Glutamatergic neuron (in vitro differentiated cells): ENCODE data around the gene HDAC4. TPM values are rescaled to one million over a fixed set of nuclear protein-coding genes. Genes with fewer than 3 reads are reported as not detected.
A peak's percentile ranks its signal among the peaks of the same experiment; 100 is the strongest.

Experiments used
- DNase-seq: peaks from one replicate; pipeline ENCODE4 v3.0.0; 2022
- H3K27ac Mint-ChIP-seq: one replicate; pipeline ENCODE4 v1.8.0; 2020; ENCODE audit warnings: mild to moderate bottlenecking, mixed read lengths, inconsistent platforms; ENCODE audit not compliant: unreplicated experiment
- H3K27me3 Mint-ChIP-seq: one replicate; pipeline ENCODE4 v1.8.0; 2020; ENCODE audit warnings: mild to moderate bottlenecking, moderate library complexity, mixed read lengths, inconsistent platforms; ENCODE audit not compliant: unreplicated experiment
- H3K36me3 Mint-ChIP-seq: one replicate; pipeline ENCODE4 v1.8.0; 2020; ENCODE audit warnings: mild to moderate bottlenecking, mixed read lengths, inconsistent platforms; ENCODE audit not compliant: unreplicated experiment
- H3K4me1 Mint-ChIP-seq: one replicate; pipeline ENCODE4 v1.8.0; 2020; ENCODE audit warnings: mild to moderate bottlenecking, low read depth, mixed read lengths, inconsistent platforms; ENCODE audit not compliant: unreplicated experiment
- H3K4me3 Mint-ChIP-seq: one replicate; pipeline ENCODE4 v1.8.0; 2020; ENCODE audit warnings: mild to moderate bottlenecking, mixed read lengths, inconsistent platforms; ENCODE audit not compliant: unreplicated experiment
- H3K9me3 Mint-ChIP-seq: one replicate; pipeline ENCODE4 v1.8.0; 2020; ENCODE audit warnings: mild to moderate bottlenecking, moderate library complexity, mixed read lengths, inconsistent platforms; ENCODE audit not compliant: unreplicated experiment
- total RNA-seq: library from RNA; stranded (reverse); fragmentation: NEBNext Ultra II Directional; extraction: Animal tissue kit (Norgen Biotek cat#: 25700); gene quantifications from one replicate; pipeline ENCODE4 v1.2.1, GENCODE V29; 2021; ENCODE audit not compliant: unreplicated experiment
- TF ChIP-seq, protein P1 (sequence below): fragments of 200-600 bp; sonication (generic); IDR thresholded peaks from one replicate; pipeline ENCODE4 v1.5.0; 2021; ENCODE audit not compliant: partially characterized antibody, unreplicated experiment

HDAC4 gene
- total RNA-seq, 1 donor from 2014 or later = 90.6 TPM

DNA sequence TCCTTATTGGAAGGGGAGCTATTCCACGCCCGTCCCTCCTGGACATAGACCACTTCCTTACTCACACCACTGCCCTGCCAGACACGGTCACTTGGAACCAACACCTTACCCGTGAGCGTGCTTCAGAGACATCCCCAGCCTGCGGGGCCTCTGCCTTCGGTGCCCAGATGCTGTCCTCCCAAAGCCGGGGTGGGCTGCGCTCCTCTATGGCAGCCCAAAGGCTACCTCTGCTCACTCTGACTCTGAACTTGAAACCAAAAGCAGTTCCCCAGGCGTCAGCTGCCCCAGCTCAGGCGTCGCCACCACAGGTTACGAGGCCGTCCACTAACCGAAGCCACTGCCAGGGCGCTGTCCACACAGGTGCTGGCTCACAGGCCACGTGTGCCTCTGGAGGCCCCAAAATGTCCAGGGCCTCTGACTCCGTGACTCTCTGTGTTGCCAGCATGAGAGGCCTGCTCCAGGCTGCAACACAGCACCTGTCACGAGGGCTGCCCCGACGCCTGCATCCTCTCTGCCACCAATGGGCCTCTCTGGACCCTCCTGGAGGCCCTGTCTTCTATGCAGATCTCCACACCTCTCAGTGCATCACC is 23.8 kb downstream of the HDAC4 start:
- Mint-ChIP-seq H3K36me3 (no peaks in the 10 kb centered on the region), H3K9me3 (no peaks in the 10 kb centered on the region), H3K27ac (peak overlapping the region; percentile 64), H3K4me3 (no peak overlapping the region), H3K27me3 (peaks cover 3% of the 10 kb centered on the region), H3K4me1 (peaks cover 30% of the 10 kb centered on the region)
- TF ChIP-seq, protein P1, sequence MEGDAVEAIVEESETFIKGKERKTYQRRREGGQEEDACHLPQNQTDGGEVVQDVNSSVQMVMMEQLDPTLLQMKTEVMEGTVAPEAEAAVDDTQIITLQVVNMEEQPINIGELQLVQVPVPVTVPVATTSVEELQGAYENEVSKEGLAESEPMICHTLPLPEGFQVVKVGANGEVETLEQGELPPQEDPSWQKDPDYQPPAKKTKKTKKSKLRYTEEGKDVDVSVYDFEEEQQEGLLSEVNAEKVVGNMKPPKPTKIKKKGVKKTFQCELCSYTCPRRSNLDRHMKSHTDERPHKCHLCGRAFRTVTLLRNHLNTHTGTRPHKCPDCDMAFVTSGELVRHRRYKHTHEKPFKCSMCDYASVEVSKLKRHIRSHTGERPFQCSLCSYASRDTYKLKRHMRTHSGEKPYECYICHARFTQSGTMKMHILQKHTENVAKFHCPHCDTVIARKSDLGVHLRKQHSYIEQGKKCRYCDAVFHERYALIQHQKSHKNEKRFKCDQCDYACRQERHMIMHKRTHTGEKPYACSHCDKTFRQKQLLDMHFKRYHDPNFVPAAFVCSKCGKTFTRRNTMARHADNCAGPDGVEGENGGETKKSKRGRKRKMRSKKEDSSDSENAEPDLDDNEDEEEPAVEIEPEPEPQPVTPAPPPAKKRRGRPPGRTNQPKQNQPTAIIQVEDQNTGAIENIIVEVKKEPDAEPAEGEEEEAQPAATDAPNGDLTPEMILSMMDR = no peak
- DNase-seq = peak; percentile 15

DNA sequence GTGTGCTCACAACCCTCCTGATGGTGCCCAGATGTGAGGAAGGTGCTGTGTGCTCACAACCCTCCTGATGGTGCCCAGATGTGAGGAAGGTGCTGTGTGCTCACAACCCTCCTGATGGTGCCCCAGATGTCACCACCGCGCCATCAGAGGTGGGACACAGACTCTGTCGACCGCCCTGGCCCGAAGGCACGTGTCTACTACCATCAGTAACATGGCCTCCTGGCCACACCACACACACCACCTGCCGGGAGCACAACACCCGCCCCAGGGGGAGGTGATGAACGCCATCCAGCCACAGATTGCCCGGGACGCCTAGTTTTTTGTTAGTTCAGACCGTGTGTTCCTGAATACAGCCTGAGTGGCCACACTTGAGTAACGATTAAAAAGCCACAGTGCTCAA is 24.5 kb downstream of the HDAC4 start:
- TF ChIP-seq, protein P1 = no peak
- H3K36me3 Mint-ChIP-seq = no peaks in the 10 kb centered on the region
- H3K4me1 Mint-ChIP-seq = peaks cover 23% of the 10 kb centered on the region
- no peak overlapping the region for H3K4me3 Mint-ChIP-seq
- H3K27ac Mint-ChIP-seq = no peak overlapping the region
- no peaks in the 10 kb centered on the region for H3K9me3 Mint-ChIP-seq
- peaks cover 3% of the 10 kb centered on the region for H3K27me3 Mint-ChIP-seq
- peak; percentile 10 for DNase-seq

DNA sequence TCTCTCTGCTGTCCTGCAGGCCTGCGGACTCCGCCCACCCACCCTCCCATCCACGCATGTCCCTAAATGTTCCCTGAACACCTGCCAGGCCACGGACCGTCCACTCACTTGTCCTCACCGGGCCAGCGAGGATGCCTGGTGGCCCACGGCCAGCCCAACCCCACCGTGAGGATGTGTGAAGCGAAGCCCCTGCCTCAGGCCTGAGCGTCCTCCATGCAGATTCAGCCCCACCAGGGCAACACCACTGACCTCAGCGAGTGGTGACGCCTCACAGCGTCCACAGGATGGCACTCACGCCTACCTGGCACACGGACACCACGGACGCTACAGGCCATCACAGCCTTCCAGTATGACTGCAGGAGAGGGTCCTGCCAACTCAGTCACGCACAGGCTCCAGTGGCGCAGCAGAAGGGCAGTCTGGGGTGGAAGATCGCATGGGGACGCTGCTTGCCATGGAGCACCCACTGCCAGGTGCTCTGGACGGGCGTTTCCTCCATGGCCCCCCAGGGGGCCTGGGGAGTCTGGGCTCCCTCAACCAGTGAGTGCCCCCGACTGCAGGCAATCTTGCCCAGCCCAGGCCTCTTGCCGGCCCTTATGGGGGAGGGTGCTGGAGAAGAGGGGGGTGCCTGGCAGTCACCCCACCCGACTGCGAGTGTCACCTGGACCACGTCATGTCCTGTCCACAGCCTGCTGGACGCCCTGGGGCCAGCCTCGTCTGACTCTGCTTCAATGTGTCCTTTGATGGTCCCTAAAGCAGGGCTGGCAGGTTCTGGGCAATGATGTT is 25.4 kb downstream of the HDAC4 start:
- H3K27me3 Mint-ChIP-seq = peaks cover 3% of the 10 kb centered on the region
- TF ChIP-seq, protein P1 = no peak
- H3K4me3 Mint-ChIP-seq = no peak overlapping the region
- H3K27ac Mint-ChIP-seq = no peak overlapping the region
- DNase-seq = peak; percentile 27
- H3K4me1 Mint-ChIP-seq = peaks cover 15% of the 10 kb centered on the region
- H3K9me3 Mint-ChIP-seq = no peaks in the 10 kb centered on the region
- no peaks in the 10 kb centered on the region for H3K36me3 Mint-ChIP-seq

DNA sequence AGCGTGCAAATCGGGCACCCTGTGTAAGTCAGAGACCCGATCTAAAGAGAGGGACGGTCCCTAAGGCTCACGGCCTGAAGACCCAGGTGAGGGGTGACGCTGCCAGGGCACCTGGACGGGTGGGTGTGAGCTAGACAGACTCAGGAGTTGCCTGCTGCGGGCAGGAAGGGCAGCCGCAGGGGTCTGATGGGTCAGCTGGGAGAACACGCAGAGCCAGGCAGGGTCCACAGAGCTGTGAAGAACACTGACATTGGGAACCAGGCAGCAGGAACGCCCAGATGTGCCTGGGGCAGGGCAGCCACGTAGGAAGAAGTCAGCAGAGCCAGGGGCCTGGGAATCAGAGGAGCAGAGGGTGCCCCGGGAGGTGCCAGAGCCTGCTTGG is 25.9 kb downstream of the HDAC4 start:
- Mint-ChIP-seq H3K4me1 (peaks cover 15% of the 10 kb centered on the region), H3K9me3 (no peaks in the 10 kb centered on the region), H3K4me3 (no peak overlapping the region), H3K36me3 (no peaks in the 10 kb centered on the region), H3K27ac (no peak overlapping the region), H3K27me3 (peaks cover 3% of the 10 kb centered on the region)
- TF ChIP-seq, protein P1 = no peak
- peak; percentile 10 for DNase-seq

- Mint-ChIP-seq H3K27ac (no peak overlapping the region), H3K4me3 (no peak overlapping the region), H3K9me3 (no peaks in the 10 kb centered on the region), H3K27me3 (no peaks in the 10 kb centered on the region), H3K36me3 (no peaks in the 10 kb centered on the region), H3K4me1 (peaks cover 6% of the 10 kb centered on the region)
- TF ChIP-seq, protein P1 = no peak
- peak; percentile 18 for DNase-seq
Observed at GRCh38 chr2:239372835-239373234, 28.0 kb downstream of the HDAC4 start.
